Gastroesophageal sphincter (tissue), 4 donors: ENCODE measurements around the gene CHSY3. TPM values are rescaled to one million over a fixed set of nuclear protein-coding genes. Genes with fewer than 3 reads are reported as not detected.

Source experiments
- ATAC-seq: fragments of 150-250 bp; one replicate; pipeline ENCODE4 v1.9.1; 2016; ENCODE audit warnings: mild to moderate bottlenecking, moderate library complexity
- H3K27ac ChIP-seq, 4 donors: fragments of 200-600 bp; sonication (generic) in 3 of 4; 1 replicate in 3 of 4; 2 replicates in 1 of 4; pipeline ENCODE4 v1.5.1; 2016 to 2019
- H3K27me3 ChIP-seq: fragments of 200-600 bp; sonication (generic); one replicate; pipeline ENCODE4 v1.5.1; 2019
- H3K36me3 ChIP-seq, 2 donors: fragments of 200-600 bp; sonication (generic); one replicate each; pipeline ENCODE4 v1.5.1; 2019; ENCODE audit warnings: control low read depth in 1 of 2
- H3K4me1 ChIP-seq, 3 donors: fragments of 200-600 bp; sonication (generic); 1 replicate in 2 of 3; 2 replicates in 1 of 3; pipeline ENCODE4 v1.5.1; 2016 to 2019; ENCODE audit warnings: control low read depth in 2 of 3
- H3K4me3 ChIP-seq, 2 donors: fragments of 200-600 bp; sonication (generic); one replicate each; pipeline ENCODE4 v1.5.1; 2019; ENCODE audit warnings: mild to moderate bottlenecking in 1 of 2, moderate library complexity in 1 of 2
- H3K9me3 ChIP-seq, 3 donors: fragments of 200-600 bp; sonication (generic); one replicate each; pipeline ENCODE4 v1.5.1; 2017 to 2019; ENCODE audit warnings: control low read depth in 2 of 3
- EP300 ChIP-seq: sonication (generic); formaldehyde crosslinking; IDR thresholded peaks from one replicate; pipeline ENCODE4 v1.6.1; 2017; ENCODE audit warnings: antibody characterized with exemption, mild to moderate bottlenecking
- POLR2A ChIP-seq, 2 donors: fragments of 450-650 bp; IDR thresholded peaks; one replicate each; pipeline ENCODE4 v1.6.1; 2017; ENCODE audit warnings: antibody characterized with exemption in 2 of 2, mild to moderate bottlenecking in 2 of 2, moderate library complexity in 1 of 2
- POLR2AphosphoS5 ChIP-seq: sonication (generic); formaldehyde crosslinking; IDR thresholded peaks from one replicate; pipeline ENCODE4 v1.6.1; 2017; ENCODE audit warnings: antibody characterized with exemption
- WGBS, 2 donors: methylation state at CpG; one replicate each; pipeline ENCODE4 v1.1.5; 2018; ENCODE audit warnings: low coverage in 1 of 2; 5-methylcytosine and 5-hydroxymethylcytosine counted together
- total RNA-seq, 4 donors: library from RNA; depleted of rRNA; stranded (reverse); fragments of >200 nt; gene quantifications; one replicate each; pipeline ENCODE4 v1.1.0, GENCODE V29; 2016
- TF ChIP-seq, protein P1 (sequence below), 4 experiments: fragments of 200-600 bp in 2 of 4; fragments of 450-650 bp in 2 of 4; sonication (generic) in 1 of 4; IDR thresholded peaks; one replicate each; pipeline ENCODE4 v1.5.1; 2017 to 2019; ENCODE audit warnings: antibody characterized with exemption in 4 of 4, mild to moderate bottlenecking in 2 of 4, moderate library complexity in 2 of 4

CHSY3 gene
- total RNA-seq, 4 donors from 2014 or later: 0.78 to 3.4 (median 2.8) TPM

DNA sequence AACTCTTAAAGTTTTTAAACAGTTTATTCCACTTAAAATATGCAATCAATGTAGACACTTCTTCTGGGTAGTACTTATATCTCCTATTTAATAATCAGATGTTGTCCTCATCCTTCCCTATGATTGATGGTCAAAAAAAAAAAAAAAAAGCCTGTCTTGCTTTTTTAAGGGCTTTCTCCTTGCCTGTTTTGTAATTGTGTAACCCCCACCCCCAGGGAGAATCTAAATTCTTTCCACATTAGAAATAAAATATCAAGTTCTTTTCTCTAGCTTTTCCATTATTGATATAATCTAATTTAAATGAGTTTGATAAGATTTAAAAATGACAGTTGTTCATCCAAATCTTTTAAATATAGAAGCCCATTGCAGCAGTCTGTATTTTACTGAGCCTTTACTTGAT, 119.7 kb downstream of the CHSY3 start:
- Histone ChIP-seq H3K4me3 (no peak overlapping the region), H3K27ac (no peak overlapping the region)
- no peak for ATAC-seq

DNA sequence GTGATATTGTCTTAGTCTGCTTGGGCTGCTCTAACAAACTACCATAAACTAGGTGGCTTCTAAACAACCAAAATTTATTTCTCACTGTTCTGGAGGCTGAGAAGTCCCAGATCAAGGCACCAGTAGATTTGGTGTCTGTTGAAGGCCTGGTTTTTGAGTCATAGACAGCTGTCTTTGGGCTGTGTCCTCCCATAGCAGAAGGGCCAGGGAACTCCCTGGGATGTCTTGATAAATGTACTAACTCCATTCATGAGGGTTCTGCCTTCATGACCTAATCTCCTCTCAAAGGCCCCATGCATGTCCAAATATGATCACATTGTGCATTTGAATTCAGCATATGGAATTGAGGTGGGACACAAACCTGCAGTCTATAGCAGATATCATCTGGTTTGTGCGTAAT, 121.2 kb downstream of the CHSY3 start:
- no peak for ATAC-seq
- H3K27ac ChIP-seq: no peak overlapping the region
- no peaks in the 10 kb centered on the region for H3K4me1 ChIP-seq
- TF ChIP-seq POLR2AphosphoS5 (no peak), EP300 (no peak), POLR2A (IDR thresholded peaks at IDR 0.05) (no peak)
- TF ChIP-seq, protein P1, sequence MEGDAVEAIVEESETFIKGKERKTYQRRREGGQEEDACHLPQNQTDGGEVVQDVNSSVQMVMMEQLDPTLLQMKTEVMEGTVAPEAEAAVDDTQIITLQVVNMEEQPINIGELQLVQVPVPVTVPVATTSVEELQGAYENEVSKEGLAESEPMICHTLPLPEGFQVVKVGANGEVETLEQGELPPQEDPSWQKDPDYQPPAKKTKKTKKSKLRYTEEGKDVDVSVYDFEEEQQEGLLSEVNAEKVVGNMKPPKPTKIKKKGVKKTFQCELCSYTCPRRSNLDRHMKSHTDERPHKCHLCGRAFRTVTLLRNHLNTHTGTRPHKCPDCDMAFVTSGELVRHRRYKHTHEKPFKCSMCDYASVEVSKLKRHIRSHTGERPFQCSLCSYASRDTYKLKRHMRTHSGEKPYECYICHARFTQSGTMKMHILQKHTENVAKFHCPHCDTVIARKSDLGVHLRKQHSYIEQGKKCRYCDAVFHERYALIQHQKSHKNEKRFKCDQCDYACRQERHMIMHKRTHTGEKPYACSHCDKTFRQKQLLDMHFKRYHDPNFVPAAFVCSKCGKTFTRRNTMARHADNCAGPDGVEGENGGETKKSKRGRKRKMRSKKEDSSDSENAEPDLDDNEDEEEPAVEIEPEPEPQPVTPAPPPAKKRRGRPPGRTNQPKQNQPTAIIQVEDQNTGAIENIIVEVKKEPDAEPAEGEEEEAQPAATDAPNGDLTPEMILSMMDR (IDR thresholded peaks at IDR 0.05): no peak
- WGBS, 2 donors: 100% methylated on average over 1 of the region's 1 CpG; no CpG with 5 or more reads in 1 of the 2 donors
- H3K9me3 ChIP-seq: no peaks in the 10 kb centered on the region
- no peaks in the 10 kb centered on the region for H3K27me3 ChIP-seq
- no peaks in the 10 kb centered on the region for H3K36me3 ChIP-seq
- H3K4me3 ChIP-seq: no peak overlapping the region

More for the DNA sequence above, 119.7 kb downstream of the CHSY3 start:
- TF ChIP-seq, protein P1 (IDR thresholded peaks at IDR 0.05): no peak
- TF ChIP-seq EP300 (no peak), POLR2AphosphoS5 (no peak), POLR2A (IDR thresholded peaks at IDR 0.05) (no peak)
- Histone ChIP-seq H3K4me1 (no peaks in the 10 kb centered on the region), H3K36me3 (no peaks in the 10 kb centered on the region), H3K9me3 (no peaks in the 10 kb centered on the region), H3K27me3 (no peaks in the 10 kb centered on the region)

DNA sequence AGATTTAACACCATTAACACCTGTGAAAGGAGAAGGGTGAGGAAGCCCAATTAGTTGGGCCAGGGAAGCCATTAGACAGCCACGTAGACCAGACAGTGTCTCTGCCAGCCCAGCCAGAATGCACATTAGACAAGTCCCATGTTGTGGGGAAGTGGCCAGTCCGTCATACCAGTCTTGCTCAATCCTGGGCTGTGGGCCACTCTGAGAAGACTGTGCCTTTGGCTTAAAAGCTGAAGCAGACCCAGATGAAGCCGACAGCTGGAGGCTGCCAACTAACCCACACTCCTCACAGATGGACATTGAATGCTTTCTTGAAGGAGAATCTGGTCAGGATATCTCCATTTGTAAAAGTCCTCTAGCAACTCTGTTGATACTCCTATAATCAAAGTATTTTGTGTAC, 128.5 kb downstream of the CHSY3 start:
- TF ChIP-seq POLR2A (IDR thresholded peaks at IDR 0.05): no peak
- TF ChIP-seq POLR2AphosphoS5: no peak
- TF ChIP-seq EP300: no peak
- TF ChIP-seq, protein P1 (IDR thresholded peaks at IDR 0.05): no peak
- ATAC-seq: no peak
- Histone ChIP-seq H3K9me3 (no peaks in the 10 kb centered on the region), H3K4me3 (no peak overlapping the region), H3K27me3 (no peaks in the 10 kb centered on the region), H3K27ac (no peak overlapping the region), H3K4me1 (no peaks in the 10 kb centered on the region), H3K36me3 (no peaks in the 10 kb centered on the region)
- 82 to 85% methylated on average over 2 to 3 of the region's 3 CpGs for WGBS, 2 donors

DNA sequence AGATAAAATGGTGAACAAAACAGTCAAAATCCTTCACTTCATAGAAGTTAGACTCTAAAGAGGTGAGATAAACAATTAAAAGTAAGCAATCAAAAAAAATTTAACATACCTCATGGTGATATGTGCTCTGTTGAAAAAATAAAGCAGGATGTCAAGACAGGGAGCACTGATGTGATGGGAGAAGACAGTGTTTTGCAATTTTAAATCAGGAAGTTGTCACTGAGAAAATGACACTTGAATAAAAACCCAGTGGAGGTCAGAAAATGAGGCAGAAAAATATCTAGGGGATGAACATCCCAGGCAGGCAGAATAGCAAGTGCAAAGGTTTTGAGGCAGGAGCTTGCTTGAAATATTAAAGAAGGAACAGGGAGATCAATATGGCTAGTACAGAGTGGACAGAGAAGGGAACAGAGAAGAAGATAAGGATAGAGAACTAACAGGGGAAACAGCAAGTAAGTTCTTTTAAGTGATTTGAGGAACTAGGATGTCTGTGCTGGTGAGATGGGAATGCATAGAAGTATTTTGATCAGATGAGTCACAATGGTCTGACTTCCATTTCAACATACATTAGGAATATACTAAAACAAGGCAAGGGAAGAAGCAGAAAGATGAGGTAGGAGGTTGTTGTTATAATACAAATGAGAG, 130.4 kb downstream of the CHSY3 start:
- H3K9me3 ChIP-seq: no peaks in the 10 kb centered on the region
- H3K27ac ChIP-seq: no peak overlapping the region
- no peaks in the 10 kb centered on the region for H3K4me1 ChIP-seq
- H3K36me3 ChIP-seq: no peaks in the 10 kb centered on the region
- H3K4me3 ChIP-seq: no peak overlapping the region
- ATAC-seq: no peak
- H3K27me3 ChIP-seq: no peaks in the 10 kb centered on the region
- no peak for TF ChIP-seq EP300
- no peak for TF ChIP-seq POLR2AphosphoS5
- TF ChIP-seq, protein P1 (IDR thresholded peaks at IDR 0.05): no peak
- TF ChIP-seq POLR2A (IDR thresholded peaks at IDR 0.05): no peak

DNA sequence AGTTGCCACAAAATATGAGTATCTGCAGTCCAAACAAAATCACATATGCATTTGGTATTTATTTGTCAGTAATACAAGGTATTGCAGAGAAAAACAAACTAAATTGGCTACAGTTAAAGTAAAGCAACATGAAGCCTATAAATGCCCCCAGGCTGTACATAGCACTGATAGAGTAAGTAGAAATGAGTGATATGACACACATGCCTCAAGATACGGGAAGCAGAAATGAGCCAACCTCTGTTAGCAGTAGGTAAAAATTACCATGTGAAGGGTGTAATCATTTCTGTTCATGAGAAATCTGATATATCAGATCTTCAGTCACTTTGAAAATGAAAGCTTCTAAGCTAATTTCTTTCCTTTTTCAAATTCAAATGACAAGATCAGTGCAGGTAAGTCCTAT, 131.1 kb downstream of the CHSY3 start:
- Histone ChIP-seq H3K9me3 (no peaks in the 10 kb centered on the region), H3K36me3 (no peaks in the 10 kb centered on the region), H3K4me3 (no peak overlapping the region), H3K27me3 (no peaks in the 10 kb centered on the region), H3K27ac (no peak overlapping the region), H3K4me1 (no peaks in the 10 kb centered on the region)
- TF ChIP-seq POLR2AphosphoS5 (no peak), EP300 (no peak), POLR2A (IDR thresholded peaks at IDR 0.05) (no peak)
- TF ChIP-seq, protein P1 (IDR thresholded peaks at IDR 0.05): no peak
- ATAC-seq: no peak
- 80 to 90% methylated on average over 1 of the region's 1 CpG for WGBS, 2 donors
